Measurements from ENCODE around the gene WDR62.

WDR62 gene

DNA sequence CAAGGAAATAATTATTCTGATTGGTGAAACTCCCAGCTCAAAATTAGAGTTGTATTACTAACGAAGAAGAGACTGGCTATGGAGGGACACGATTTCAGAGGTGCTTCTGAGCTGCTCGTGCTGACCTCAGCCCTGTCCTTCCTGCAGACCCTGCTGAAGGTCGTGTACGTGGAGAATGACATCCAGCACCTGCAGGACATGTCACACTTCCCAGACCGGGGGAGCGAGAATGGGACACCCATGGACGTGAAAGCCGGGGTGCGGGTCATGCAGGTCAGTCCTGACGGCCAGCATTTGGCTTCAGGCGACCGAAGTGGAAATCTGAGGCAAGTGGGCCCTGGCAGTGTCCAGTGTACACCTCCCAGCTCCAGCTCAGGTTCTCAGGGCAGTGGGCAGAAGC lies 28.2 kb downstream of the WDR62 start:
- no peak for DNase-seq

DNA sequence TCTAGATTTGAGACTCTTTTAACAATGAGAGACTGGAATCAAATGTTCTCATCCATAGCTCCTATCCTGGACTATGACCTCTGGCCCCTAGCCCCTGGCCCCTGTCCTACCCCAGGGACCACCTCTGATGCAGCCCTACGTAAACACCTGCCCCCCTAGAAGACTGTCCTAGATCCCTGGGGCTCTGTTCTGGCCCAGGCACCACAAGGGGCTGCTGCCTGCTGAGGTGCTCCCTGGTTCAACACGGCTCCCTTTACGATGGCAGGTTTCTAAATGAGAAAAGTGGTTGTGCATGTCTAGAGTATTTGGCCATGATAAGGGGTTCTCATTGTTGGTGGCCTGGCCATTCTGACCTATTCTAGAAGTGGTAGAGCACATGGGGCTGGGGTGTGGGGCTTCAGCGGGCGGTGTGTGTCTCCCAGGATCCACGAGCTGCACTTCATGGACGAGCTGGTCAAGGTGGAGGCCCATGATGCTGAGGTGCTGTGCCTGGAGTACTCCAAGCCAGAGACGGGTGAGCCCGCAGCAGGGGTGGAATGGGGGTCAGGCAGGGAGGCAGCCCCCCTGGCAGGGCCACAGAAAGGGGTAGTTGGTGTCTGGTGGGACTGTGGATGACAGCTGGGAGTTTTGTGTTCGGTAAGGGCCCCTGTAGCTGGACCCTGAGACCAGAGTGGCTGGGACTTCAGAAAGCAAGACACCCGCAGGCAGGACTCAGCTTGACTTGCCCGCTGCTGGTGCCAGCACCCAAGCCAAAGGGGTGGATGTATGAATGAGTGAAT lies 29.7 kb downstream of the WDR62 start:
- no peak for DNase-seq

DNA sequence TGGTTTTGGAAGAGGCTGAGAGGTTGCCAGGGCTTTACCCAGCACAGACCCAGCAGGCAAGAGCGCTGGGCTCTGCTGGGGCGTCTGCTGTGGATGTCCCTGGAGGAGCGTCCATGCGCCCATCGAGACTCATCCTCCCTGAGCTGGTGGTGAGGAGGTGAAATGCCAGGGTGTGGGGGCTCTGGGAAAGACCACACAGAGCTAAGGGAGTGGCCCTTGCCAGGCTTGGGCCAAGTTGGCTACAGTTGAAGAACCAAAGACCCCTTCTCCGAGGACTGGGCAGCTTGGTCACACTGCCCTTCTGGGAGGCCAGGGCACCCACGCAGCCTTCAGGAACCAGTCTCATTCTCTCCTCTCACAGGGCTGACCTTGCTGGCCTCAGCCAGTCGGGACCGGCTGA lies 31.6 kb downstream of the WDR62 start:
- DNase-seq: no peak

DNA sequence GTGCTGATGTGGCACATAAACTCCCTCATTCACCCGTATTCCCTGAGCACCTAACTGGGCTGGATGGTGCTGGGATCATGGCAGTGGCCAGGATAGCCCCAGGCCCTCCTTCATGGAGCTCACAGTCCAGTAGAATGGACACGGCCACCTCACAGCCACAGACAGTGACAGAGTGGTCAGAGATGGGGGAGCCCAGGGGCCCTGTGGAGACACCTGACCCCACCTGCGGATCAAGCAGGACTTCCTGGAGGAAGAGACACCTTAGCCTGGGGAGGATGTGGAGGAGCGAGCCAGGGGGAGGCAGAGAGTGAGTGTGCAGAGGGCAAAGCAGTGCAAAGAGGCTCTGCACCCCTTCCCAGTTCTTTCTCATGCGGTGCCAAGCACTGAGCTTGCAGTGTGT lies 35.1 kb downstream of the WDR62 start:
- DNase-seq: no peak

DNA sequence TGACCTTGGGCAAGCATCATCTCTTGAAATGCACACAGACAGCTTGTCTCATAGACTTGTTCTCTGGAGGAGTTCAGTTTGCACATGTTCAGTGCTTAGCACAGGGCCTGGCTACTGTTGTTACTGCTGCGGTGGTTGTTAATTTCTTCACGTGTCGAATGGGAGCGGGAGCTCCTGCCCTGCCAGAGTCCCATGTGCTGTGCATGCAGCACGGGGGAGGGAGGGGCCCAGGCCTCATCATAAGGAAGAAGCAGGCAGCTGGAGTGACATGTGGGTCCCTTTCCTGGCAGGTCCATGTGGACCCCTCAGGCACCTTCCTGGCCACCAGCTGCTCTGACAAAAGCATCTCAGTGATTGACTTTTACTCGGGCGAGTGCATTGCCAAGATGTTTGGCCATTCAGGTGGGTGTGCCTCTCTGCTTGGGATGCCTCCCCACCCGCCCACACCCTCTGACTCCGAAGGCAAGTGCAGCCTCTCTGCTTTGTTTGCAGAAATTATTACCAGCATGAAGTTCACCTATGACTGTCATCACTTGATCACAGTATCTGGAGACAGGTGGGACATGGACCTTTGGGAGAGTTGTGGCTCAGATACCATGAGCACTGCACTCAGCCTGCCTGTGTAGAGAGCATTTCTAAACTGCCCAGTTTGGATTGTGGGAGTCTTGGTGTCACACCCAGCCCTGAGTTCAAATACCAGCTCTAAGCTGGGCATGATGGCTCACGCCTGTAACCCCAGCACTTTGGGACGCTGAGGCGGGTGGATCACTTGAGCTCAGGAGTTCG lies 36.4 kb downstream of the WDR62 start:
- DNase-seq: no peak

DNA sequence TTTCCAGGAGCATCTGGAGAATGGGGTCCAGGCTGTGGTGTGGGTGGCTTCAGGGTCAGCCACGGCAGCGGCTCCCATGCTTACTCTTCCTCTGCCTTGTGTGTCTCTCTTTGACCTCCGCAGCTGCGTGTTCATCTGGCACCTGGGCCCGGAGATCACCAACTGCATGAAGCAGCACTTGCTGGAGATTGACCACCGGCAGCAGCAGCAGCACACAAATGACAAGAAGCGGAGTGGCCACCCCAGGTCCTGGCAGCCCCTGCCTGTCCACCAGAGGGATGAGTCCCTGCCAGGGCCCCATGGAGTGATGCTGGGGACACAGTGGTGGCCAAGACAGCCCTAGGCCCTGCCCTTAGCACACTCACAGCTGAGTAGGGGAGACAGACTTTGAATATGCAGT lies 37.9 kb downstream of the WDR62 start:
- DNase-seq: no peak

DNA sequence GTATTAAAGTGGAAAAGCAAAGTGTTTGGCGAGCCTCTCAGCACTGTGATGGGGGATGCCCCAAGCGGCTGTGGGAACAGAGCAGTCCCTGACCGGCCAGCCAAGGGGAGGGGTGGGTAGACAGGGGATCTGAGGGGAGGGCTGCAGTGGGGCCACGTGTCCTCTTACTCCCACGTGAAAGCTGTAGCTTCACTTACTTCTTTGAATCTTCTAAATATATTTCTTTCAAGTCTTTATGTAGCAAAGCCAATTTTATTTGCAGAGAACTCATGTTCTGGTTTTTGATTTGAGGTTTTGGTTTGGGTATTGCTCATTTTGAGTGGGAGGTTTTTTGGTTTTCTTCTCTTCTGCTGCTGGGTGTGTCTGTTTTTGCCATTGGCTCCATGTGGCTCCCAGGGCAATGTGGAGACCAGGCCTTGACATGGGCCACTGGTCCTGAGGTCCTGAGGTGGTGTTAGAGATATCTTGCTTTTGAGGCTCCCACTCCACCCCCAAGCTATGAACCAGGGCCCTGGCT lies 38.5 kb downstream of the WDR62 start:
- DNase-seq: no peak

DNA sequence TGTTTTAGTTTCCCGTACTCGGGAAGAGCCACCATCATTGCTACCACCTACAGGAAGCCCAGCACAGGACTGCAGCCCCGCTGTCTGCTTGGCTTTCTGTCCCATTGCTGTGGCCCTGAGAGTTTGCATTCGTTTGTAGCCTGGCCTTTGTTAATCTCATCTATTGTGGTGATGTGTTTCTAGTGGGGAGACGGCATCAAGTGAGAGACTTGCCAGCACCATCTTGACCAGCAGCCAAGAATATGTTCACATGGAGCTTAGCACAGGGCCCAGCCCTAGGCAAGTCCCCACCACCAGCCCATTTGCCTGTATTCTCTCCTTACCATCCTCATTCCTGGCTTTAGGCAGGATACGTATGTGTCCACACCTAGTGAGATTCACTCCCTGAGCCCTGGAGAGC lies 39.0 kb downstream of the WDR62 start:
- no peak for DNase-seq

DNA sequence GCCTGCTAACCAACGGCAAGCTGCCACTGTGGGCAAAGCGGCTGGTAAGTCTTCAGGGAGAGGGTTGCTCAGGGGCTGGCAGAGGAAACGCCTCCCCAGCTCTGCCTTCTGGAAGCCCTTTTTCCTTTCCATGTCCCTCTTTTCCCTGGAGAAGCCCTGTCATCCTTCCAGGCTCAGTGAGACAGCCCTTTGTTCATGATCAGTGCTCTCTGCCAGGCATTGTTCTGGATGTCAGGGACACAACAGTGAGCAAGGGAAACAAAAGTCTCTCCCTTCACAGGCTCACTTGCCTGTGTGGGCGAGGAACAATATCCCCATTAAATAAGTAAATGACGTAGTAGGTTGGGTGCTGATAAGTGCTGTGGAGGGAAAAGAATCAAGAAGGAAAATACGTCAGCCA lies 42.3 kb downstream of the WDR62 start:
- no peak for DNase-seq

DNA sequence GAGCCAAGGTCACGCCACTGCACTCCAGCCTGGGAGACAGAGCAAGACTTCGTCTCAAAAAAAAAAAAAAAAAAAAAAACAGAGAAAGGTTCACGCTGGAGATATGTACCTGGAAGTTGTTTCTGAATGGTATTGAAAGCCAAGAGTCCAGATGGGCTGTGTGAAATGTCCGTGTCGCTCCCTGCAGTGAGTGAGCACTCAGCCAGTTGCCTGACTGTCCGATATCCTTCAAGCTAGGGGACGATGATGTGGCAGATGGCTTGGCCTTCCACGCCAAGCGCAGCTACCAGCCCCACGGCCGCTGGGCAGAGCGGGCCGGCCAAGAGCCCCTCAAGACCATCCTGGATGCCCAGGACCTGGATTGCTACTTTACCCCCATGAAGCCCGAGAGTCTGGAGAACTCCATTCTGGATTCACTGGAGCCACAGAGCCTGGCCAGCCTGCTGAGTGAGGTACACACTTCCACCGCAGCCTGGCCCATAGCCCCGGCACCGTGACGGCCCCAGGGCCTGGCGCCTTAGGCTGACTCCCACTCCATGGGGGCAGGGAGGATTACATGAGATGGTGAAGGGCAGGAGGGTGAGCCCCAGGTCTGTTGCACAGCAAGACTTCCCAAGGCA lies 44.6 kb downstream of the WDR62 start:
- no peak for DNase-seq

DNA sequence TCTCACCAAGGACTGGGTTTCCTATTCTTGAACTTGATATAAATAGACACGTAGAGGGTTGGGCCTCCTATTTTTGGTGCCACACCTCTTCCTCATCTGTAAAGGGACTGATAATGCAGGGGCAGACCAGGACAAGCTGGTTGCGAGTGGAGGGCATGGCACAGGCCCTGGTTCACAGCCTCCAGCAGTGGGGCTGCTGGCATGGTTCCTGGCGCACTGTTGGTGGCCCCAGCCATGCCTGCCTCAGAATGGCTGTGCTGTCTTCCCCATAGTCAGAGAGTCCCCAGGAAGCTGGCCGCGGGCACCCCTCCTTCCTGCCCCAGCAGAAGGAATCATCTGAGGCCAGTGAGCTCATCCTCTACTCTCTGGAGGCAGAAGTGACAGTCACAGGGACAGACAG lies 45.8 kb downstream of the WDR62 start:
- DNase-seq: no peak

DNA sequence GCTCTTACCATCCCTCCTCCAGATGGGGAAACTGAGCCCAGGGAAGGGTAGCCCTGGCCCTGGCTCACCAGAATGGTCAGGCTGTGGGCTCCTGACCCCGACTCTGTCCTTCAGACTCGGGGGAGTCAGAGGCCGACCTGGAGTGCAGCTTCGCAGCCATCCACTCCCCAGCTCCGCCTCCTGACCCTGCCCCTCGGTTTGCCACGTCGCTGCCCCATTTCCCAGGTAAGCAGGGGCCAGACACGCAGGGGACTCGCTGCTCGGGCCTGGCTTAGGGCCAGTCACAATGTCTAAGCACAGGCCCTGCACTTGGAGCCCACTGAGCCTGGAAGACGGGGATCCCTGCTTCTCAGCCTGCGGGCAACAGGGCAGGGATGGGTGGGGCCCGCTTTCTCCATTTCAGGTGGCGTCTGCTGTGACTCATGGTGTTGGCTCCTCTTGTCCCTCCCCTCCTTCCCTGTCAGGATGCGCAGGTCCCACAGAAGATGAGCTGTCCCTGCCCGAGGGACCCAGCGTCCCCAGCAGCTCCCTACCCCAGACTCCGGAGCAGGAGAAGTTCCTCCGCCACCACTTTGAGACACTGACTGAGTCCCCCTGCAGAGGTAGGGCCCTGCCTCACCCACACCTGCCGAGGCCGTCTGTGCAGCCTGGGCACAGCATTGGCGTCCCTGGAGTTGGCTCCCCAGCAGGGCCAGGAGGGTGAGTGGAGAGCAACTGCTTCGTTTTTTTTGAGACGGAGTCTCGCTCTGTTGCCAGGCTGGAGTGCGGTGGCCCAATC lies 47.0 kb downstream of the WDR62 start:
- no peak for DNase-seq

DNA sequence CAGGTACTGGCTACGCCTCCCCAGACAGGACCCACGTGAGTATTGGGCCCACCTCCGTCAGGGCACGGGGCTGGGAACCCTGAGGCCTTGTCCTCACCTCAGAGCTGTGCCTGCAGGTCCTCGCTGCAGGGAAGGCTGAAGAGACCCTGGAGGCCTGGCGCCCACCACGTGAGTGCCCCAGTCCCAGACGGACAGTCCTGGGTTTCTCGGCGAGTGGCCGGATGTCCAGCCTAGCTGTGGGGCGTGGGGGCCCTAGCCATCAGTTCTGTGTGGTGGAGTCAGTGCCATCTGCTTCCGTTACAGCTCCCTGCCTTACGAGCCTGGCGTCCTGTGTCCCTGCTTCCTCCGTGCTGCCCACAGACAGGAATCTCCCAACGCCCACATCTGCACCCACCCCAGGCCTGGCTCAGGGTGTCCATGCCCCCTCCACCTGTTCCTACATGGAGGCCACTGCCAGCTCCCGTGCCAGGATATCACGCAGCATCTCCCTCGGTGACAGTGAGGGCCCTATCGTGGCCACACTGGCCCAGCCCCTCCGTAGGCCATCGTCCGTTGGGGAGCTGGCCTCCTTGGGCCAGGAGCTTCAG lies 48.4 kb downstream of the WDR62 start:
- no peak for DNase-seq

DNA sequence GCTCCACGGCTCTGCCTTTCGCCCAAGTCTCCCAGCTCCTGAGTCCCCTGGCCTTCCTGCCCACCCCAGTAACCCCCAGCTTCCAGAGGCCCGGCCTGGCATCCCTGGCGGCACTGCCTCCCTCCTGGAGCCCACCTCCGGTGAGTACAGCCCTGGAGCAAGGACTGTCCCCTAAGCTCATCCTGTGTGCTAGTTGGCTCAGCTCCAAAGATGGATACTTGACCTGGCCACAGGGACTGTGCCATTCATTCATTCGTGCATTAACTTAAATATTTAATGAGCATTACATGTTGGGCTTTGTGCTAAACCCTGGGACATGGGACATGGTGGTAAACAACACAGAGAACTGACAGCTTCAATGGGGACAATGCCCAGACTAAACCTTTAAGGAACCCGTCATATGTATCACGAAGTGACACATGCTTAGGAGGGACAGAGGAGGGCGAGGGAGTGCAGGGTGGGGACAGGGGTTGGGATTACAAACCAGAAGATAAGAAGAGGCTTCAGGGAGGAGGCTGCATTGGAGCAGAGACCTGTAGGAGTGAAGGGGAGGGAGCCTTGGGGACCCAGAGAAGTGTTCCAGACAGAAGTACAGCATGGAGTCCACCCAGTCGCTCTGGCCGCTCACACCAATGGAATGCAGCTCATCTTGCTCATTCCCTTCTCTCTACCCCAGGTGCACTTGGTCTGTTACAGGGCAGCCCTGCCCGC lies 49.3 kb downstream of the WDR62 start:
- DNase-seq: no peak

DNA sequence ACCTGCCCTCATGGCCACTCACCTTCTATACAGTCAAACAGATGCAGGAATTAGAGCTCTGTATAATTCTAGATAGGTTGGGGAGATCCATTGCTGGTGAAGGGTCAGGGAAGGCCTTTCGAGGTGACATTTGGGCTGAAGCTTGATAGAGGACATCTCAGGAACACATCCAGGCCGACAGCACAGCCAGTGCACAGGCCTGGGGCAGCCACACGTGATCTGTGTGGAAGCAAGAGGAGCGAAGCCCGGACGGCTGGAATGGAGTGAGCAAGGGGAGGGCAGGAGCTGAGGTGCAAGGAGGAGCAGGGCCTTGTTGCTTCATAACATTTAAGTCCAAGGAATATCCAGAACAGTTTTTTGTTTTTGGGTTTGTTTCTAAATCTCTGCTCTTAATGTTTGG lies 51.7 kb downstream of the WDR62 start:
- DNase-seq: no peak

DNA sequence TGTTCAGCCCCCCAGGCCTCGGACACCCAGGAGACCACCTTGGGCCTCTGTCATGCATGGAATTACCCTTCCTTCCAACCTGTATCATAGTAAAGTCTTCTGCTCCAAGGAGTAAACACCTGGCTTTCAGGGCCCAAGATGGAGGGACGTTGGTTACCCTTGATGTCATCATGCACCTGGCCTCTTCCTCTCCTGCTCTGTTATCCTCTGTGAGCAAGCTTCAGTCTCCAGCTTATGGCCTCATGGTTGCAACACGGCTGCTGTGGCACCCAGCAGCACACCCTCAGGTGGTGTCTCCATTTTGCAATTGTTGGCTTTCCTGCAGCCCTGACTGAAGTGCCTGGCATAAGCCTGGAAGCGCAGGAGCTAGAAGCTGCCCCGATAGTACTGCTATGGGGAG lies 52.3 kb downstream of the WDR62 start:
- DNase-seq: no peak

DNA sequence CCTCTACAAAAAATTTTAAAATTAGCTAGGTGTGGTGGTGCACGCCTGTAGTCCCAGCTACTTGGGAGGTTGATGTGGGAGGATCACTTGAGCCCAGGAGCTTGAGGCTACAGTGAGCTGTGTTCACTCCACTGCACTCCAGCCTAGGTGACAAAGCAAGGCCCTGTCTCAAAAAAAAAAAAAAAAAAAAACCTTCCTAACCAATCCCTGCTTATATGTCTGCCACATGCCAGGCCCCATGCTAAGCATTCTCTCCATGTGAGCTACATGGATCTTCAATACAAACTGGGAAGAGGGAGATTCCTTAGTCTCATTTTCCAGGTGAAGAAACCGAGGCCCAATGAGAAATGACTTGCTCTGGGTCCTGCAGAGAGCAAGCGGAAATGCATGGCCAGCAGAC lies 54.0 kb downstream of the WDR62 start:
- DNase-seq: no peak

DNA sequence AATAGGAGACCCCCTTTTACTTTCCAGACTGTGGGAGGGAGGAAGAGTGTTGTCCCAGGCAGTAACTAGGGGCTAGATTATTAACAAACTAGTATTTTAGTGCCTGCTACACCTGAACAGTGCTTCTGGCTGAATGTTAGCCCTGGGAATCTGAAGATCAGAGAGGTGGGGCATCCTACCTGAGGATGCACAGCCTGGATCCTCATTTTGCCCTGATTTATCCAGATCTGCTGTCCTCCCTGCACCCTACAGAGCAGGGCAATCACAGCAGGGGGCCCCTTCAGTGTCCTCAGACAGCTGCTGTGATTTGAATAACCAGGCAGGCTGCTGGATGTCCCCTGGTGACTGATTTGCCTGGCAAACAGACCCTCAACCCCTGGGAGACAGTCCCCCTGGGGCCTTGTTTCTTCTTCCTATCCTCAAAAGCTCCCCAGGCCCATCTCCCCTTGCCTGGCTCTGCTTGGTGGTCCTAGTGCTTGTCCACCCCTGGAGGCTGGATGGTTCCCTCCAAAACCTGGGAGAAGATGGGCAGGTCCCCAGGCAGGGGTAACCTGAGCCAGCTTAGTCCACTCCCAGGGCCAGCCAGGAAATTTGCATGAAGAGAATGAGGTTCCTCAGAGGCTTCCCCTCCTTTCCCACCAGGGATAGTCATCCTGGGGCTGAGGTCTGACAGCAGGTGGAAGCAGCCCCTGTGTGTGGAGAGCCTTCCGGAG lies 55.9 kb downstream of the WDR62 start, which contains the start of gene OVOL3:
Gene OVOL3, plus strand, starts transcription at position 657 of the 713 bp plus-strand sequence. CDS start 60 bp downstream, outside the sequence.
- no peak for DNase-seq

DNA sequence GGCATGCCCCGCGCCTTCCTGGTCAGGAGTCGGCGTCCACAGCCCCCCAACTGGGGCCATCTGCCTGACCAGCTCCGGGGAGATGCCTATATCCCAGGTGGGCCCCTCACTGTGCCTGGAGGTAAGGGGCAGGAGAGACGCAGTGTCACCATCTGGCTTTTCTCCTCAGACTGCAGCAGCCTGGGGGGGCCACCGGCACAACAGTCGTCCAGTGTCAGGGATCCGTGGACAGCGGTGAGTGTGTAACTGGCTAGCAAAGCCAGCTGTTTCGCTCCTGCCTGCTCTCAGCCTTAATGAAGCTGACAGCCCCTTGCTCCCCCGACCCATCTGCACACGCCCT lies 56.5 kb downstream of the WDR62 start:
- no peak for DNase-seq

DNA sequence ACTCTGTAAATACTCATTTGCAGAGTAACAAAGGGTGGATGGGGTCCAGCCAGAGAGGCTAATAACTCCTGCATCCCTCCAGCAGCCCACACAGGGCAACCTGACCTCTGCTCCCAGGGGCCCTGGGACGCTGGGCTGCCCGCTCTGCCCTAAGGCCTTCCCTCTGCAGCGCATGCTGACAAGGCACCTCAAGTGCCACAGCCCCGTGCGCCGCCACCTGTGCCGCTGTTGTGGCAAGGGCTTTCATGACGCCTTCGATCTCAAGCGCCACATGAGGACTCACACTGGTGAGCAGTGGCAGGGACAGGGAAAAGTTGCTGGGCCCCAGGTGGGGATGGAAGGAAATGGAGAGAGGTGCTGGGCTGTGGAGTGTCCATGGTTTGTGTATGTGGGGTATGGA lies 58.0 kb downstream of the WDR62 start:
- DNase-seq: no peak

DNA sequence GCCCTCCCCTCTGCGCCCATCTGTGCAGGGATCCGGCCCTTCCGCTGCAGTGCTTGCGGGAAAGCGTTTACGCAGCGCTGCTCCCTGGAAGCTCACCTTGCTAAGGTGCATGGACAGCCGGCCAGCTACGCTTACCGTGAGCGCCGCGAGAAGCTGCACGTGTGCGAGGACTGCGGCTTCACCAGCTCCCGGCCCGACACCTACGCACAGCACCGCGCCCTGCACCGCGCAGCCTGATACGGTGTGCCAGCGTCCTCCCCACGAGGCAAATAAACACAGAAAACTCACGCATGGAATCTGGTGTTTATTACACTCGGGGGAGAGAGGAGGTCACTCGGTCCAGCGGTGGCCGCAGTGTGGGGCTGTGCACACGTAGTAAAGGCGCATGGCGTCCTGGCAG lies 58.7 kb downstream of the WDR62 start:
- DNase-seq: no peak

Measured in NCI-H2227 treated with DMSO at 0.1 percent for 48 hours (cell line).